Panc1 (cell line): ENCODE data around the gene MYADM. TPM values are rescaled to one million over a fixed set of nuclear protein-coding genes. Genes with fewer than 3 reads are reported as not detected.
"Not testable (repeated sequence)": the region's sequence is repeated elsewhere in the genome, so short reads cannot be mapped to it uniquely, and the experiment has no call there.

Source experiments
- ATAC-seq: fragments of 200-7000 bp; cut with Tn5 transposase; 2 replicates; pipeline ENCODE4 v1.9.1; 2020; ENCODE audit warnings: mild to moderate bottlenecking, moderate library complexity
- BruUV-seq: library from RNA; stranded (reverse); fragments of 400-500 nt; replicated peaks from 2 replicates; lab custom pipeline; 2021; lab: Mats Ljungman, UMichigan
- CTCF ChIA-PET: fragments of 300-600 bp; sonication (Branson Sonifier 250); formaldehyde crosslinking; loops from one replicate; lab custom pipeline; 2022; ENCODE audit warnings: antibody characterized with exemption; lab: Charles Lee
- POLR2A ChIA-PET: fragments of 300-600 bp; sonication (Branson Sonifier 250); formaldehyde crosslinking; loops from one replicate; lab custom pipeline; 2022; ENCODE audit warnings: antibody characterized with exemption; lab: Charles Lee
- DNase-seq: peaks from one replicate; pipeline ENCODE4 v3.0.0-alpha.2; 2010; ENCODE audit warnings: low read depth, low spot score
- H3K27ac ChIP-seq: 2 replicates; pipeline ENCODE4 v1.5.1; 2011; ENCODE audit warnings: mild to moderate bottlenecking, low read length, inconsistent platforms
- H3K27me3 ChIP-seq: fragments of 200-500 bp; sonication (Bioruptor generic); 2 replicates; pipeline ENCODE4 v1.6.0; 2014; ENCODE audit warnings: low read length, inconsistent platforms; ENCODE audit not compliant: control insufficient read depth, insufficient read depth
- H3K36me3 ChIP-seq: fragments of 200-500 bp; sonication (Bioruptor generic); 2 replicates; pipeline ENCODE4 v1.5.1; 2014; ENCODE audit warnings: inconsistent platforms, mild to moderate bottlenecking, low read length, moderate library complexity; ENCODE audit not compliant: control insufficient read depth, insufficient read depth
- H3K4me1 ChIP-seq: 2 replicates; pipeline ENCODE4 v1.5.1; 2011; ENCODE audit warnings: inconsistent platforms, mild to moderate bottlenecking, low read length, moderate library complexity; ENCODE audit not compliant: control insufficient read depth, insufficient read depth
- H3K4me3 ChIP-seq, 2 experiments: 2 replicates each; pipeline ENCODE4 v1.5.1; 2011 to 2012; ENCODE audit warnings: low read depth in 2 of 2, low read length in 2 of 2, mild to moderate bottlenecking in 2 of 2, inconsistent platforms in 1 of 2, moderate library complexity in 1 of 2
- H3K9me3 ChIP-seq: fragments of 200-500 bp; sonication (Bioruptor generic); 2 replicates; pipeline ENCODE4 v1.5.1; 2014; ENCODE audit warnings: low read depth, mild to moderate bottlenecking, inconsistent platforms, low read length, moderate library complexity; ENCODE audit not compliant: control insufficient read depth, insufficient read depth
- POLR2AphosphoS5 ChIP-seq: IDR thresholded peaks from 2 replicates; pipeline ENCODE4 v1.6.1; 2012; ENCODE audit warnings: mild to moderate bottlenecking, low read depth, low read length, moderate library complexity
- REST ChIP-seq, 2 experiments: IDR thresholded peaks; 2 replicates each; pipeline ENCODE4 v1.6.1; 2011 to 2012; ENCODE audit warnings: low read depth in 2 of 2, control low read depth in 1 of 2, low read length in 1 of 2, mild to moderate bottlenecking in 1 of 2, moderate library complexity in 1 of 2; ENCODE audit not compliant: insufficient read depth in 1 of 2
- SIN3A ChIP-seq: IDR thresholded peaks from 2 replicates; pipeline ENCODE4 v1.6.1; 2012; ENCODE audit warnings: low read depth, mild to moderate bottlenecking, low read length, moderate library complexity, borderline replicate concordance; ENCODE audit not compliant: insufficient read depth
- TCF7L2 ChIP-seq: IDR thresholded peaks from 2 replicates; pipeline ENCODE4 v1.6.1; 2011; ENCODE audit warnings: mild to moderate bottlenecking, low read depth, low read length, inconsistent platforms
- in situ Hi-C: cut with HindIII; loops from 2 replicates; pipeline ENCODE4 v1.10.0; 2016; ENCODE audit warnings: low sequenced_read_pairs, low pct_unique_long_range_greater_than_20kb
- intact Hi-C: fragments of 100-400 bp; cut with micrococcal nuclease; formaldehyde crosslinking; loops from one replicate; pipeline ENCODE4 v1.10.0; 2022; ENCODE audit not compliant: unreplicated experiment
- total RNA-seq: library from RNA; stranded (reverse); gene quantifications from one replicate; pipeline ENCODE4 v1.2.1, GENCODE V29; 2021; ENCODE audit not compliant: unreplicated experiment
- TF ChIP-seq, protein P1 (sequence below): fragments of 450-650 bp; IDR thresholded peaks from 2 replicates; pipeline ENCODE4 v1.5.1; 2017; ENCODE audit warnings: mild to moderate bottlenecking

The MYADM gene
- total RNA-seq, 1 experiment from 2014 or later = 469 TPM

- peak overlapping the region; percentile 95 to 96 for H3K4me3 ChIP-seq
- ATAC-seq (peak; percentile 8), DNase-seq (no peak)
- H3K4me1 ChIP-seq = peaks cover 35% of the 10 kb centered on the region
- TSS peak; percentile 75 for BruUV-seq
- in situ Hi-C loops = no loop called here
- no peaks in the 10 kb centered on the region; the same call in 1 of the 2 replicates for H3K36me3 ChIP-seq
- H3K27me3 ChIP-seq = no peaks in the 10 kb centered on the region
- H3K9me3 ChIP-seq = no peaks in the 10 kb centered on the region
- intact Hi-C loops = no loop called here
- H3K27ac ChIP-seq = peak overlapping the region; percentile 96
- CTCF ChIA-PET = interaction anchor here (0.6 kb wide), 1 partner anchor 1422 kb away, joined by 3 read pairs; no protein-coding TSS in a partner anchor
- POLR2A ChIA-PET = interaction anchor here (0.5 to 2.5 kb wide), 15 partner anchors 9 to 585 kb away, joined by 3 to 16 read pairs (median 4); partner anchors contain the start of gene OSCAR
- TF ChIP-seq SIN3A (peak; percentile 69; the same call in 1 of the 2 replicates), TCF7L2 (no peak)
These were observed 608 bp downstream of the MYADM start for GRCh38 chr19:53868091-53868891.

- Histone ChIP-seq H3K27me3 (no peaks in the 10 kb centered on the region), H3K36me3 (peaks cover 6% of the 10 kb centered on the region; the same call in 1 of the 2 replicates), H3K4me3 (peak overlapping the region; percentile 95 to 96), H3K27ac (peak overlapping the region; percentile 88), H3K4me1 (peaks cover 27% of the 10 kb centered on the region), H3K9me3 (no peaks in the 10 kb centered on the region)
- ATAC-seq (peak; percentile 50), DNase-seq (no peak)
- ChIA-PET POLR2A (interaction anchor here (0.5 to 2.5 kb wide), 10 partner anchors 8 to 584 kb away, joined by 3 to 16 read pairs (median 5); partner anchors contain the start of gene OSCAR), CTCF (interaction anchor here (0.6 kb wide), 1 partner anchor 1421 kb away, joined by 3 read pairs; no protein-coding TSS in a partner anchor)
- no TSS peak for BruUV-seq
- TF ChIP-seq TCF7L2 (peak; percentile 53; the same call in 1 of the 2 replicates), REST (IDR thresholded peaks at IDR 0.05; ENCODE audit: insufficient read depth in 1 of 2, low read depth in 2 of 2, low read length in 1 of 2) (no peak), SIN3A (peak; percentile 97), POLR2AphosphoS5 (peak; percentile 78)
- TF ChIP-seq, protein P1, sequence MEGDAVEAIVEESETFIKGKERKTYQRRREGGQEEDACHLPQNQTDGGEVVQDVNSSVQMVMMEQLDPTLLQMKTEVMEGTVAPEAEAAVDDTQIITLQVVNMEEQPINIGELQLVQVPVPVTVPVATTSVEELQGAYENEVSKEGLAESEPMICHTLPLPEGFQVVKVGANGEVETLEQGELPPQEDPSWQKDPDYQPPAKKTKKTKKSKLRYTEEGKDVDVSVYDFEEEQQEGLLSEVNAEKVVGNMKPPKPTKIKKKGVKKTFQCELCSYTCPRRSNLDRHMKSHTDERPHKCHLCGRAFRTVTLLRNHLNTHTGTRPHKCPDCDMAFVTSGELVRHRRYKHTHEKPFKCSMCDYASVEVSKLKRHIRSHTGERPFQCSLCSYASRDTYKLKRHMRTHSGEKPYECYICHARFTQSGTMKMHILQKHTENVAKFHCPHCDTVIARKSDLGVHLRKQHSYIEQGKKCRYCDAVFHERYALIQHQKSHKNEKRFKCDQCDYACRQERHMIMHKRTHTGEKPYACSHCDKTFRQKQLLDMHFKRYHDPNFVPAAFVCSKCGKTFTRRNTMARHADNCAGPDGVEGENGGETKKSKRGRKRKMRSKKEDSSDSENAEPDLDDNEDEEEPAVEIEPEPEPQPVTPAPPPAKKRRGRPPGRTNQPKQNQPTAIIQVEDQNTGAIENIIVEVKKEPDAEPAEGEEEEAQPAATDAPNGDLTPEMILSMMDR = no peak
- in situ Hi-C loops (no loop called here), intact Hi-C loops (no loop called here)
These were observed 1.5 kb downstream of the MYADM start for GRCh38 chr19:53868892-53869804.

DNA sequence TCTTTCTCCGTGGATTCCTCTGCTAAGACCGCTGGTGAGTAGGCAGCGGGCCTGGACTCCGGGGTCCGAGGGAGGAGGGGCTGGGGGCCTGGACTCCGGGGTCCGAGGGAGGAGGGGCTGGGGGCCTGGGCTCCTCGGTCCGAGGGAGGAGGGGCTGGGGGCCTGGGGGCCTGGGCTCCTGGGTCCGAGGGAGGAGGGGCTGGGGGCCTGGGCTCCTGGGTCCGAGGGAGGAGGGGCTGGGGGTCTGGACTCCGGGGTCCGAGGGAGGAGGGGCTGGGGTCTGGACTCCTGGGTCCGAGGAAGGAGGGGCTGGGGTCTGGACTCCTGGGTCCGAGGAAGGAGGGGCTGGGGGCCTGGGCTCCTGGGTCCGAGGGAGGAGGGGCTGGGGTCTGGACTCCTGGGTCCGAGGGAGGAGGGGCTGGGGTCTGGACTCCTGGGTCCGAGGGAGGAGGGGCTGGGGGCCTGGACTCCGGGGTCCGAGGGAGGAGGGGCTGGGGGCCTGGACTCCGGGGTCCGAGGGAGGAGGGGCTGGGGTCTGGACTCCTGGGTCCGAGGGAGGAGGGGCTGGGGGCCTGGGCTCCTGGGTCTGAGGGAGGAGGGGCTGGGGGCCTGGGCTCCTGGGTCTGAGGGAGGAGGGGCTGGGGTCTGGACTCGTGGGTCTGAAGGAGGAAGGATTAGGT lies 2.3 kb downstream of the MYADM start:
- H3K27me3 ChIP-seq, DNase-seq, H3K9me3 ChIP-seq, BruUV-seq, ATAC-seq, intact Hi-C loops, in situ Hi-C loops, H3K36me3 ChIP-seq: not testable (repeated sequence)
- Histone ChIP-seq H3K4me3 (peak overlapping the region; percentile 95 to 96), H3K27ac (peak overlapping the region; percentile 88), H3K4me1 (peaks cover 25% of the 10 kb centered on the region)
- ChIA-PET POLR2A (interaction anchor here (0.6 to 0.7 kb wide), 3 partner anchors 17 to 335 kb away, joined by 3 to 6 read pairs (median 4); no protein-coding TSS in a partner anchor), CTCF (interaction anchor here (0.6 to 0.9 kb wide), 2 partner anchors 19 to 78 kb away, joined by 6 to 7 read pairs; no protein-coding TSS in a partner anchor)
